Measurements from ENCODE around the gene IPCEF1.
"Not testable (repeated sequence)": the region's sequence is repeated elsewhere in the genome, so short reads cannot be mapped to it uniquely, and the experiment has no call there.

The IPCEF1 gene

GRCh38 chr6:154371281-154371680 lies 14.7 kb upstream of the IPCEF1 start:
- DNase-seq: no peak

- peak; percentile 62 for DNase-seq
Observed at GRCh38 chr6:154370545-154370944, 13.9 kb upstream of the IPCEF1 start.

- no peak for DNase-seq
Observed at GRCh38 chr6:154367839-154368695, 11.5 kb upstream of the IPCEF1 start.

DNA sequence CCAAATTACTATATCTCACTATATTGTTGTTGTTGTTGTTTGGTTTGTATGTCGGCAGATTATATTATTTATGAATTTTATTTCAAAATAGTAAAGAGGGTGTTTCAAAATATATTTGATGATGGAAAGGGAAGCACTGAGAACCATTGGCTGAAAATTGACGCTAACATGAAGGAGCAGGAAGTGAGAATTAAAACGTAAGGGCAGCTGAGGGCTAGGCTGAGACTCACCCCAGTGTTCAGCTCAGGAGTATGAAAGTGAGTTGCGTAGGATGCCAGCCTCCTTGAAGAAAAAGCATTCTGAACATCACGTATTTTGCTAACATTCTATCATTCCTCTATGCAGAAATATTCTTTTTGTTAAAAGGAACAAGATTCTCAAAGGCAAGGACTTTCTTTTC lies 10.7 kb upstream of the IPCEF1 start:
- DNase-seq: no peak

GRCh38 chr6:154363821-154364220 lies 7.2 kb upstream of the IPCEF1 start:
- peak; percentile 59 for DNase-seq

- no peak for DNase-seq
Observed at GRCh38 chr6:154361476-154361875, 4.9 kb upstream of the IPCEF1 start.

GRCh38 chr6:154360476-154360875 lies 3.9 kb upstream of the IPCEF1 start:
- no peak for DNase-seq

DNA sequence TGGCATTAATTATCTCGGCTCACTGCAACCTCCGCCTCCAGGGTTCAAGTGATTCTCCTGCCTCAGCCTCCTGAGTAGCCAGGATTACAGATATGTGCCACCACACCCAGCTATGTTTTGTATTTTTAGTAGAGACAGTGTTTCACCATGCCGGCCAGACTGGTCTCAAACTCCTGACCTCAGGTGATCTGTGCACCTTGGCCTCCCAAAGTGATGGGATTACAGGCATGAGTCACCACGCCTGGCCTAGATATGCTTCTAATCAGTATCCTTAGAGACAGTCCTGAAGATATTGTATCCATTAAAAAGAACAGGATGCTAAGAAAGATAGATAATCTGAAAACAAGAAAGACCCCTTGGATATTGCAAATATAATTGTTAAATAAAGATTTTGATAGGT lies 3.1 kb upstream of the IPCEF1 start:
- DNase-seq: no peak

DNA sequence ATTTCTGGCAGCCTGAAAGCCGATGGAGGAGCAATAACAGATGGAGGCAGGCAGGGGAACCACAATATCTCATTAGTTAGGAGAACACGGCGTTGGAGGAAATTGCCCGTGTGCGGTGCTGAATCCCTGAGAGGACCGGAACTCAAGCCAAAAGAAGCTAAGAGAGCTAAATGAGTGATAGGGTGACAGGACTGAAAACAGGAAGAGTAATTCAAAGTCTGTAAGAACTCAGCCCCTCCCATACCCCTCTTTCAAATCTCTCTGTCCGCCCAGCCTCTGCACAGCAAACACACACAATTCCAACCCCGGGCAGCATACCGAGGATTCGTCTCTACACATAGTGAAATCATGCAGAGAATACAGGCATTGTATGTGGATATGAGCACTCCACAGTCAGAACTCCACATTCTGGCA lies 2.6 kb upstream of the IPCEF1 start:
- DNase-seq: peak; percentile 28

GRCh38 chr6:154358019-154358545 lies 1.5 kb upstream of the IPCEF1 start:
- no peak for DNase-seq

GRCh38 chr6:154356113-154356512 lies 490 bp downstream of the IPCEF1 start:
- no peak for DNase-seq

DNA sequence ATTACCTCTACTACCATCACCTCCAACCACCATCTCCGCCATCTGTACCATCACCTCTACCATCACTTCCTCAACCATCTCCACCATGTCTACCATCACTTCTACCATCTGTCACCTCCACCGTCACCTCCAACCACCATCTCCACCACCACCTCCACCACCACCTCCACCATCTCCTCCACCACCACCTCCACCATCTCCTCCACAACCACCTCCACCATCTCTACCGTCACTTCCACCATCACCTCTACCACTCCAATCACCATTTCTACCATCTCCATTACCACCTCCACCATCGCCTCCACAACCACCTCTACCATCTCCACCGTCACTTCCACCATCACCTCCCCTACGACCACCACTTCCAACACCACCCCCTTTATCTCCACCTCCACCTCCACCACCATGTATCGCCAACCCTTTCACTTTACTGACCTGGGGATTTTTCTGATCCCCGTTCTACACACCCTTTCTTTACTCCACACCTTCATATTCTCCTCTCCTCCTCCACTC lies 2.3 kb downstream of the IPCEF1 start:
- DNase-seq: no peak

- no peak for DNase-seq
Observed at GRCh38 chr6:154353626-154354025, 3.0 kb downstream of the IPCEF1 start.

- DNase-seq: no peak
Observed at GRCh38 chr6:154352898-154353585, 3.6 kb downstream of the IPCEF1 start.

DNA sequence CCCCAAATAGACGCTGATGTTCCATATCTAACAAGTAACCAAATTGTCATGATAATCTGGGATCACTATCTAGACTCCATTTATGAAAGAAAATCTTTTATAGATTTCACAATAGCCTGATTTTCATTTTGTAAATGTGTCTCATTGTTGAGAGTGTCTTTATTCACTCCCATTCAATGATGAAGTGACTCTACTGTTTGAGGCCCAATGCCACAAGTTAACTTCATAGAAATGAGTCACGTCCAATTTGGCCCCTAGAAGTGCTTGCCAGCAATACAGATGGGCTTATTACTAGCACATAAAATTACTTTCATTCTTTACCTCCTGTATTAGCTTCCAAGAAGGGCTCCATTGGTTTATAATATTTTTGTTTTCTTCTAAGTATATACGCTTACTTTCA lies 6.3 kb downstream of the IPCEF1 start:
- peak; percentile 30 for DNase-seq

DNA sequence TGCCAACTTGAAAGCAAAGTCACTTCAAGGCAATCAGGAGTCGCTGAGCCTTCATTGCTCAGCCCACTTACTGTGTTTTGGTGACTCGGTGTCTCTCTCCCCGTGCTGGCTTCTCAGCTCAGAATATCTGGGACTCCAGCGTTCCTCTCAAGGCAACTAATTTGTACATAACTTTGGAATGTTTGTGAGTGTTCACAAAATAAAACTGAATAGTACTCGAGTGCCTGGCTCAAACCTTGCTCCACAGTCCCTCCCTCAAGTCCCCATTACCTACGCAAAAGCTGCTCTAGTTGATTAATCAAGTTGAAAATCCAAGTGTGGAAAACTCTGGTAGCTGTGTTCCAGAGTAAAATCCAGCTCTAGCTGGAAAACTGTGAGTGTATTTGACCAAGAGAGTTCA lies 8.6 kb downstream of the IPCEF1 start:
- no peak for DNase-seq

DNA sequence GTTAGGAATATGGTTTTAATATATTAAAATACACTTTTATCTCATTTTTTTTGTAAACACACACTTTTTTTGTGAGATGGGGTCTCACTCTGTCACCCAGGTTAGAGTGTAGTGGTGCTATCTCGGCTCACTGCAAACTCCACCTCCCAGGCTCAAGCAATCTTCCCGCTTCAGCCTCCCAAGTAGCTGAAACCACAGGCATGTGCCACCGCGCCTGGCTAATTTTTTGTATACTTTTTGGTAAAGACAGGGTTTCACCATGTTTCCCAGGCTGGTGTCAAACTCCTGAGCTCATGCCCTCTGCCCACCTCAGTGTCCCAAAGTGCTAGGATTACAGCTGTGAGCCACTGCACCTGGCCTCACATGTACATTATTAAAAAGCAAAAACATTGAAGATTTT lies 10.8 kb downstream of the IPCEF1 start:
- no peak for DNase-seq

DNA sequence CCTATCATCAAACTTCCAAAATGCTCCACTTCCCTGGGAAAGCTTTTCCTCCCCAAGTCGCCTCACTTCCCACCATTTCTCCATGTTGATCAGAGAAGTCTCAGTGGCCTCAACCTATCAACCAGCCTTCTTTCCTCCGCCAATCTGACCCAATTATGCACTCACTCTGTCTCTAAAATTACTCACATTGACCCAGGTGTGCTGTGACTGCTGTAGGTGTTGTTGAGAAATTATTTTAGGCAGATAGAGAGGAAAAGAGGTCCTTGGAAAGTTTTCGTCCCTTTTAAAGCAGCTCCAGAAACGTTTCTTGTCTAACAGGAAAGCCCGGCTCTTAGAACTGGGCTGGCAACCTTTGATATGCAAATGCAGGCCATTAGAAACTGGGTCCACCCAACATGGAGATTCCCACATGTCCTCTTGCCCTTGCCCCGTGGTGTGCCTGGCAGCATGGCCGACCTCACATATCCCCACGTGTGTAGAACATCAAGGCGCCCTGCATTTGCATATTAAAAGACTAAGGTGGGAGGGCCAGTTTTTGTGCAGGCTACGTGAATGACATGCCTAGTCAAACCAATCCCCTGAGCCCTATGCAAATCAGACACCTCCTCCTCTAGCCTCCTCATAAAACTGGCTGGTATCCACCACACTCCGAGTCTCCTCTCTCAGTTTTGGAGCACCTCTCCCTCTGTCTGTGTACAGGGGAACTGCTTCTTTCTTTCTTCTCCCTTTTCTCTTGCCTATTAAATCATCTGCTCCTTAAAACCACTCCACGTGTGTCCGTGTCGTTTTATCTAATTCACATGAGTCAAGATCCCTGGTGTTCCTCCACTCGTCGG lies 12.9 kb downstream of the IPCEF1 start:
- peak; percentile 55 for DNase-seq

GRCh38 chr6:154341871-154342270 lies 14.7 kb downstream of the IPCEF1 start:
- DNase-seq: no peak

DNA sequence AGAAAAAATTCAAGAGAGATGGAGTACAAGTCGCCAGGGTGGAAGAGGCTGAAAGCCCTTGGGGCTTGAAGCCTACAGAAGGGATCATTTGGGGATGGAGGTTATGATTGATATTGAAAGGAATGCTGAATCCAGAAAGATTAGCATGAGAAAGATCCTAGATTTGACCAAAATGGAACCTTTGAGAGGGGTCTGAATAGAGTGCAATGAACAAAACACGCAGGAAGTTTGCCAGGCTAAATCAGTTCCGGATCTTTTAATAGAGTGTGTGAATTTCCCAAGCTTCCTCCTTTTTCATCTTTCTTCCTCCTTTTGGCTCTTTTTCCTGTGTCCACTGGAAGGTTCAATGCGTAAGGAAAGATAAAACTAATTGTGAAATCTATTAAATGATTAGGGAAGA lies 15.3 kb downstream of the IPCEF1 start:
- DNase-seq: no peak

GRCh38 chr6:154337406-154338005 lies 19.1 kb downstream of the IPCEF1 start:
- no peak for DNase-seq

GRCh38 chr6:154334147-154334546 lies 22.5 kb downstream of the IPCEF1 start:
- DNase-seq: not testable (repeated sequence)

DNA sequence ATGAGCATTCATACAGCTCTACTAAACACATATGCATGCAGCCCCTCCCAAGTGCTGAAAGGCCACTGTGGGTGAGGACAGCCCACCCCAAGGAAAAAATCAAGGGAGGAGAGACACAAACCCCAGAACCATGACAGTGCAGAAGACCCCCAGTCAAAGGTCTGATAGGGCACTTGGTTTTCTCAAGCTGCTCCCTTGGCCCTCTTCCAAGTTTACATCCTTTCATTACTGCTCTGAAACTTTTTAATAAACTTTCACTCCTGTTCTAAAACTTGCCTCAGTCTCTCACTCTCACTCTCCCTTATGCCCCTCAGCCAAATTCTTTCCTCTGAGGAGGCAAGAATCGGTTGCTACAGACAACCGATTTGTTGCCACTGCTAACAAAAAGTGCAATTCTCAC lies 24.9 kb downstream of the IPCEF1 start:
- no peak for DNase-seq

Data from fibroblast of skin of right biceps (primary cell).